NB4 (cell line): ENCODE results near the gene NELL1.

Experiments
- POLR2A ChIP-seq: IDR thresholded peaks from 2 replicates; pipeline ENCODE4 v1.6.1; 2011; ENCODE audit warnings: mild to moderate bottlenecking; ENCODE audit not compliant: insufficient read length; ENCODE audit errors: extremely low read depth
- TF ChIP-seq, protein P1 (sequence below): IDR thresholded peaks from one replicate; pipeline ENCODE4 v1.5.1; 2012; ENCODE audit warnings: low read depth, low read length
- TF ChIP-seq, protein P2 (sequence below): IDR thresholded peaks from 2 replicates; pipeline ENCODE4 v1.6.1; 2011; ENCODE audit warnings: low read depth, low read length

GRCh38 chr11:21489416-21490115, 820.2 kb downstream of the NELL1 start:
- no peak for TF ChIP-seq POLR2A
- TF ChIP-seq, protein P1, sequence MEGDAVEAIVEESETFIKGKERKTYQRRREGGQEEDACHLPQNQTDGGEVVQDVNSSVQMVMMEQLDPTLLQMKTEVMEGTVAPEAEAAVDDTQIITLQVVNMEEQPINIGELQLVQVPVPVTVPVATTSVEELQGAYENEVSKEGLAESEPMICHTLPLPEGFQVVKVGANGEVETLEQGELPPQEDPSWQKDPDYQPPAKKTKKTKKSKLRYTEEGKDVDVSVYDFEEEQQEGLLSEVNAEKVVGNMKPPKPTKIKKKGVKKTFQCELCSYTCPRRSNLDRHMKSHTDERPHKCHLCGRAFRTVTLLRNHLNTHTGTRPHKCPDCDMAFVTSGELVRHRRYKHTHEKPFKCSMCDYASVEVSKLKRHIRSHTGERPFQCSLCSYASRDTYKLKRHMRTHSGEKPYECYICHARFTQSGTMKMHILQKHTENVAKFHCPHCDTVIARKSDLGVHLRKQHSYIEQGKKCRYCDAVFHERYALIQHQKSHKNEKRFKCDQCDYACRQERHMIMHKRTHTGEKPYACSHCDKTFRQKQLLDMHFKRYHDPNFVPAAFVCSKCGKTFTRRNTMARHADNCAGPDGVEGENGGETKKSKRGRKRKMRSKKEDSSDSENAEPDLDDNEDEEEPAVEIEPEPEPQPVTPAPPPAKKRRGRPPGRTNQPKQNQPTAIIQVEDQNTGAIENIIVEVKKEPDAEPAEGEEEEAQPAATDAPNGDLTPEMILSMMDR = no peak
- TF ChIP-seq, protein P2, sequence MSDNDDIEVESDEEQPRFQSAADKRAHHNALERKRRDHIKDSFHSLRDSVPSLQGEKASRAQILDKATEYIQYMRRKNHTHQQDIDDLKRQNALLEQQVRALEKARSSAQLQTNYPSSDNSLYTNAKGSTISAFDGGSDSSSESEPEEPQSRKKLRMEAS = no peak
